Activated naive CD8-positive, alpha-beta T cell treated with anti-CD3 and anti-CD28 coated beads, Interleukin-2, amount 50 U/mL, for 24 hours (primary cell): ENCODE data around the gene RAB26.
A peak's percentile ranks its signal among the peaks of the same experiment; 100 is the strongest.
"Not testable (repeated sequence)": the region's sequence is repeated elsewhere in the genome, so short reads cannot be mapped to it uniquely, and the experiment has no call there.

Source experiments
- ATAC-seq: fragments of 150-1000 bp; cut with Tn5 transposase; one replicate; pipeline ENCODE4 v1.10.0; 2021
- DNase-seq: peaks from one replicate; pipeline ENCODE4 v3.0.0; 2021
- H3K27ac Mint-ChIP-seq: one replicate; pipeline ENCODE4 v1.8.0; 2021; ENCODE audit warnings: mild to moderate bottlenecking, mixed read lengths
- H3K27me3 Mint-ChIP-seq: one replicate; pipeline ENCODE4 v1.8.0; 2021; ENCODE audit warnings: mixed read lengths
- H3K36me3 Mint-ChIP-seq: one replicate; pipeline ENCODE4 v1.8.0; 2021; ENCODE audit warnings: low read depth, mixed read lengths
- H3K4me1 Mint-ChIP-seq: one replicate; pipeline ENCODE4 v1.8.0; 2021; ENCODE audit warnings: mixed read lengths
- H3K4me3 Mint-ChIP-seq: one replicate; pipeline ENCODE4 v1.8.0; 2021; ENCODE audit warnings: mild to moderate bottlenecking, moderate library complexity, mixed read lengths
- H3K9me3 Mint-ChIP-seq: one replicate; pipeline ENCODE4 v1.8.0; 2021; ENCODE audit warnings: mixed read lengths

Gene RAB26, protein sequence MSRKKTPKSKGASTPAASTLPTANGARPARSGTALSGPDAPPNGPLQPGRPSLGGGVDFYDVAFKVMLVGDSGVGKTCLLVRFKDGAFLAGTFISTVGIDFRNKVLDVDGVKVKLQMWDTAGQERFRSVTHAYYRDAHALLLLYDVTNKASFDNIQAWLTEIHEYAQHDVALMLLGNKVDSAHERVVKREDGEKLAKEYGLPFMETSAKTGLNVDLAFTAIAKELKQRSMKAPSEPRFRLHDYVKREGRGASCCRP

DNA sequence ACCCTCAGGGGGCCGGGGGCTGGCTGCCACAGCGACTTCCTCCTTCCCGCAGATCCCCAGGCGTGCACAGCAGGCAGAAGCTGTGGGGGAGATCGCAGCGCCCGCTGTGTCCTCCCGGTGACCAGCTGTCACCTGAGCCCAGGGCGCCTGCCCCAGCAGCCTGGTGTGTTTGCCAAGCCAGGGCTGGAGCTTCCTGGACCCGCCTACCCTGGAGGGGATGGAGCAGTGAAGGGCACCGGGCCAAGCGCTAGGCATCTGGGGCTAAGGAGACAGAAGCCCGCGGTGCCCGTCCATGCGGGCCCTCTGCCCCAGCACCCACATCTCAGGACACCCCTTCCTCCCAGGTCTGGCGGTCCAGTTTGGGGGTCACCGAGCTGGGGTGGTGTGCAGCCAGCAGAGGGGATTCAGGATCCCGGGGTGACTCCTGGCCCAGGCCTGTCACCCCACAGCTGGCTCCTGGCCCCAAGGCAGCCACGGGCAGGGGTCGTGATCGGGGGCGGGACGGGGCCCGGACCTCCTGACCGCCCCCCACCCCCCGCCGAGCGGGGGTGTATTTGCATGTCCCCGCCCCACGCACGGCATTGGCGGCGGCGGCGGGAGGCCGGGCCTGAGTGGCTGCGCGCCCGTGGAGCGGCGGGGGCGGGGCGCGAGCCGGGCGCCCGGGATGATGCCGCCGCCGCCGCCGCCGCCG is at the start of gene RAB26:
Gene RAB26, plus strand, starts transcription at position 645 of the 691 bp plus-strand sequence. CDS start 159 bp downstream, outside the sequence.
- ATAC-seq (no peak), DNase-seq (peak; percentile 52)
- H3K4me3 Mint-ChIP-seq, result peak within 1 kb of the TSS; percentile 26
- H3K36me3 Mint-ChIP-seq, result peaks cover 22% of the 10 kb centered on the region
- H3K9me3 Mint-ChIP-seq, result no peaks in the 10 kb centered on the region
- H3K4me1 Mint-ChIP-seq, result peaks cover 19% of the 10 kb centered on the region
- H3K27me3 Mint-ChIP-seq, result no peaks in the 10 kb centered on the region
- no peak within 1 kb of the TSS for H3K27ac Mint-ChIP-seq

DNA sequence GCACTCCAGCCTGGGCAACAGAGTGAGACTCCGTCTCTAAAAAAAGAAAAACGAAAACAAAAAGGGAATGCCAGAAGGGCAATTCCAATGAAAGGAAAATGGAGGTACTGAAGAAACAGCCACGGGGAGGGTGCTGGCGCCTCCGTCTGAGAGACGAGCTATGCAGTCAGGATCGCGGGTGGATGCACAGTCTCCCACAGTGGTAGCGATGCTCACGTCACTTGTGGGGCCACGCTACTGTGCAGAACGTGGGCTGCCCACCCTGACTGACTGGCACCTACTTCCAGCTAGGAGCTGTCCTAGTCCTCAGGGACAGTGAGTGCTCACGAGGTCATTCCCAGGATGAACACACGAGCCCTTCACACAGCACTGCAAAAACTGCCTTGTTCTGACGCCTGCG is 46.8 kb upstream of the RAB26 start:
- H3K27me3 Mint-ChIP-seq, H3K36me3 Mint-ChIP-seq, DNase-seq, H3K4me1 Mint-ChIP-seq, H3K4me3 Mint-ChIP-seq, ATAC-seq, H3K9me3 Mint-ChIP-seq, H3K27ac Mint-ChIP-seq: not testable (repeated sequence)

DNA sequence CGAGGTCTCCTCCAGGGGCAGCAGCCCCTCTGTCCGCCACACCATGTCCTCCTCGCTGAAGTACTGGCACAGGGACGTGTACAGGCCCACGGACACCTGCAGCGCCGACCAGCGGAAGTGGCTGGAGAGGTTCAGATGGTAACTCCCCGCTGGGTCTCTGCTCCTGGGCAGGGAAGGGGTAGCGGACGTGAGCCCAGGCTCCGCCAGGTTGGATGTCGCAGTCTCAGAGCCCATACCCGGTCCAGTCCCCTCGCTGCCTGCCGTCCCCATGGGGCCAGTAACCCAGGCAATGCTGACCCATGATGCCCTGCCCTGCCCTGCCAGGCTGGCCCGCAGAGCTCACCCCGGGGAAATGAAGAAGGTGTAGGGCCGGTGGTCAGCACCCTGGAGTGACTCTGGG is 46.0 kb upstream of the RAB26 start:
- DNase-seq (no peak), ATAC-seq (no peak)
- H3K27ac Mint-ChIP-seq, result no peak overlapping the region
- no peaks in the 10 kb centered on the region for H3K27me3 Mint-ChIP-seq
- H3K4me3 Mint-ChIP-seq, result no peak overlapping the region
- H3K9me3 Mint-ChIP-seq, result no peaks in the 10 kb centered on the region
- H3K36me3 Mint-ChIP-seq, result peaks cover 3% of the 10 kb centered on the region
- H3K4me1 Mint-ChIP-seq, result no peaks in the 10 kb centered on the region

DNA sequence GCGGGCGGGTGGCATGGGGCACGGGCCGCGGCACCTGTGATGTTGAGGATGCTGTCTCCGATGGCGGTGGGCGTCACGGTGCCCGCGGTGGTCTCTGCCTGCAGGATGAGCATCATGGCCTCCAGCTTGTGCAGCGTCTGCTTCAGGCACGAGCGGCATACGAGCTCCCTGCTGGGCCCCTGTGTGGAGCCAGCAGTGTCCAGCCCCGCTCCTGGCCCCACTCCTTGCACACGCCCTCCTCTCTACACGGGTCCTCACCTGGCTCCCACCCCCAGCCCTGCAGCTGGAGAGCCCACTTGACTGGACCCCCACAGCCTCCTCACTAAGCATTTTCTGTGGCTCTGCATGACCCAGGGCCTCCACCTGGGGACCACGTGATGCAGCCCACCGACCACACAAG is 44.0 kb upstream of the RAB26 start:
- not testable (repeated sequence) for H3K4me1 Mint-ChIP-seq, H3K4me3 Mint-ChIP-seq, ATAC-seq, DNase-seq, H3K27ac Mint-ChIP-seq, H3K27me3 Mint-ChIP-seq, H3K36me3 Mint-ChIP-seq, H3K9me3 Mint-ChIP-seq

DNA sequence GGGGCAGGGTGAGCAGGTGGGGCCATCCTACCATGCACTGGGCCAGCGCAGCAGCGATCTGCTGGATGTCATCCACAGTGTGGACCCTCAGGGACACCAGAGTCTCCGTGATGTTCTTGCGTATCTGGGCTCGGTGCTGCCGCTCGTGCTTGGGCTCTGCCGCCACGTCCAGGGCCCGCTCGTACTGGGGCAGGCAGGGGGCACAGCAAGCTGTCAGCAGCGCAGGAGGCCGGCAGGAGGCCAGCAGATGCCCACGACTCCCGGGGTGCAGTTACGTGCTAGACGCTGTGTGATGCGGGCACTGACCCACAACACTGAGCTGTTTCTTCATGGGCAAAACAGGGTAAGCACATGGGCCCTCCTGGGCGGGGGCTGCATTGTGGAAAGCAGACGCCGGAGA is 43.1 kb upstream of the RAB26 start:
- ATAC-seq, H3K27me3 Mint-ChIP-seq, H3K9me3 Mint-ChIP-seq, H3K27ac Mint-ChIP-seq, H3K4me3 Mint-ChIP-seq, H3K4me1 Mint-ChIP-seq, DNase-seq, H3K36me3 Mint-ChIP-seq: not testable (repeated sequence)

DNA sequence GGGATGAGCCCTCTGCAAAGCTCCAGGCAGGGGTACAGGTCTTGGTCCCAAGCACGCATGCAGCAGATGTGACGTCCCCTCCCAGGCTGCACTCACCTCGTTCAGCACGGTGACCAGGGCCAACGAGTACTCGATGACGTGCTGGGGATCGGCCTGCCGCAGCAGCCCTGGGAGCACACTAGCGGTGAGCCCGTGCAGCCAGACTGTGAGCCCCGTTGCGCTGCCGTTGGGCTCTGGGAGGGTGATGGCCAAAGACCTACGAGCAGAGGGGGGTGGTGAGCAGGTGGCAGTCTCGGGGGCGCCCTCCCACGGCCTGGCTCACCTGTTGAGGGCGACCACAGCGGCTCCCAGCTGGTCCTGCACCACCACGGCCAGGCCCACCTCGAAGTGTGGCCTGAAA is 42.7 kb upstream of the RAB26 start:
- not testable (repeated sequence) for H3K27me3 Mint-ChIP-seq, H3K36me3 Mint-ChIP-seq, DNase-seq, H3K27ac Mint-ChIP-seq, H3K4me3 Mint-ChIP-seq, ATAC-seq, H3K4me1 Mint-ChIP-seq, H3K9me3 Mint-ChIP-seq

DNA sequence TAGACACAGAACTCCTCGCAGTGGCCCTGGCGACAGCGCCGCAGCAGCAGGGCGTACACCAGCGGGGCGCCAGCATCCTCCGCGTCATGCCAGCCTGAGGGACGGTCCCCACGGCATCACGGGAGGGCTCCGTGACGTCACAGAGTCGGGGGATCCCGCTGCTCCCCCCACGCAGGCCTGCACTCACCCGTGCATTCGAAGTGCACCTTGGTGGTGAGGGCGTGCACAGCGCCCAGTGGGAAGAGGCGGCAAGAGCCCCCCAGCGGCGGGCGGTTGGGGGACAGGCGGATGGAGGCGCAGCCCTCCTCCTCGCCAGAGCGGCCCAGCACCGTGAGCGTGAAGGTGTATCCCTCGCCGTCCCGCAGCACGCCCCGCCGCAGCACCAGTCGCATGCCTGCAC is 42.2 kb upstream of the RAB26 start:
- not testable (repeated sequence) for H3K4me1 Mint-ChIP-seq, H3K27me3 Mint-ChIP-seq, H3K36me3 Mint-ChIP-seq, ATAC-seq, DNase-seq, H3K9me3 Mint-ChIP-seq, H3K27ac Mint-ChIP-seq, H3K4me3 Mint-ChIP-seq

DNA sequence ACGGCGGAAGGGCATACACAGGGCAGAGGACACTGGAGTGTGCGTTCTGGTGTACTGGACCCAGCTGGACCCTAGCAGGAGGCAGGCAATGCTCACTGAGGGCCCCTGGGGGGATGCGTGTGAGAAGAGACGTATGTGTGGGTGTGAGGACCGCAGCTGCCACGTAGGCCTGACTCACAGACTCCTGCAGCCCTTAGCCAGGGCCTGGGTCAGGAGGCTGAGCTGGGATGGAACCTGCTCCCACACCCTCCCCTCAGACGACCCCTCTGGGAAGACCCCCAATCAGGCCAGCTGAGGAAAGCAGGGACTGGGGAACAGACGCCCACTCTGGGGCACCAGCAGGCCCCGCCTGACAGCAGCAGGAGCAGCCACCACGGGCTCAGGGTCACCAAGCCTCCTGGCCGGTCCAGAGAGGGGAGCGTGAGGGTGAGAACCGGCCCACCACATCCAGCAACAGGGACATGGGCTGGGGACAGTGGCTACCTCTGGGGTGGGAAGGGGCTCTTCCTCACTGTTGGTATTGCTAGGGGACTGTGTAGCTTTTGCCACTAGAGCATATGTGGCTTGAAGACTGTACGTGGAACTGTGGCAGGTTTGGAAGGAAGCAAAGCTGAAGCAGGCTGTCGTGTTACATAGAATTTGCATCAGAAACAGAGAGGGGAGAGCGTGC is 41.2 kb upstream of the RAB26 start:
- H3K36me3 Mint-ChIP-seq, H3K27ac Mint-ChIP-seq, ATAC-seq, DNase-seq, H3K4me3 Mint-ChIP-seq, H3K27me3 Mint-ChIP-seq, H3K4me1 Mint-ChIP-seq, H3K9me3 Mint-ChIP-seq: not testable (repeated sequence)

DNA sequence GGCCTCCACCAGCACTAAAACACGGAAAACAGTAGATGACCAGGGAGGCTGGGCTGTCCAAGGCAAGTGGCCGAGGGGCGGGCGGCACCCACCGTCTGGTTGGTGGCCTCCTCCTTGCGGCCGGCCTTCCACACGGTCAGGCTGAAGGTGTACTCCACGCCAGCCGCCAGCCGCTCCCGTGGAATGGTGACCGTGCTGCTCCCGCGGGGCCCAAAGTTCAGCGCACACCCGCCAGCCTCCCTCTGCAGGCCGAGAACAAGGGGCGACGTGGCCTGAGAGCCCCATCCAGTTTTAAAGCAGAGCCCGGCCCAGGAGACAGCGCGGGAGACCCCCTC is 40.7 kb upstream of the RAB26 start:
- not testable (repeated sequence) for H3K4me3 Mint-ChIP-seq, H3K4me1 Mint-ChIP-seq, H3K36me3 Mint-ChIP-seq, H3K9me3 Mint-ChIP-seq, ATAC-seq, H3K27ac Mint-ChIP-seq, DNase-seq, H3K27me3 Mint-ChIP-seq

DNA sequence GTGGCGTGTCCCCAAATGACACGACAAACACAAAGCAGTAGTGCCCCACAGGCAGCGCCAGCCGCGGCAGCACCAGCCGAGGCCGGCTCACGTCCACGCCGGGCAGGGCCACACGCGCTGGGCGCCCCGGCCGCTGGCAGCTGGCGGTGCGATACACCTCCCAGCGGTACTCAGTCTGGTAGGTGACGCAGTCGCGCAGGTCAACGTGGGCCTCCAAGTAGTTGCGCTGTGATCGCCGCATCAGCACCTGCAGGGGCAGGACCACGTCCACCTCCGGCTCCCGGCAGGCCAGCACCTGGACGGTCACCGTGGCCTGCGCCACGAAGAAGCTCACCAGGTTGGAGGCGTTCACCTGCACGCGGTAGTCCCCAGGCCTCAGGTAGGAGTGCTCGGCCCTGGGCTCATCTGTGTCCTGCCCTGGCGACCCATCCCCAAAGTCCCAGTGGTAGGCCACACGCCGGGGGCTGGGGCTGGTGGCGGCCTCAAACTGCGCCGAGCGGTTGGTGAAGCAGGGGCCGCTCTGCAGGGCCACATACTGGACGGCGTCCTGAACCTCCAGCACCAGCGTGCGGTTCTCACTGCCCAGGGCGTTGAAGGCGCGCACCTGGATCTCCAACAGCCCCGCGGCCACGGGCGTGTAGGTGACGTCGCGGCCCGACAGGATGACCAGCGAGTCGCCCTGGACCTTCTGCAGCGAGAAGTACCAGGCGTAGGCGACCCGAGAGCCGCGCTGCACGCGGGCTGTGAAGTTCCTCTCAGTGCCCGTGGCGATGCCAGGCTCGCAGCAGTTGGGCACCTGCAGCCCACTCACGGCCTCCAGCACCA is 39.8 kb upstream of the RAB26 start:
- not testable (repeated sequence) for H3K27ac Mint-ChIP-seq, H3K4me1 Mint-ChIP-seq, H3K4me3 Mint-ChIP-seq, DNase-seq, ATAC-seq, H3K27me3 Mint-ChIP-seq, H3K36me3 Mint-ChIP-seq, H3K9me3 Mint-ChIP-seq

DNA sequence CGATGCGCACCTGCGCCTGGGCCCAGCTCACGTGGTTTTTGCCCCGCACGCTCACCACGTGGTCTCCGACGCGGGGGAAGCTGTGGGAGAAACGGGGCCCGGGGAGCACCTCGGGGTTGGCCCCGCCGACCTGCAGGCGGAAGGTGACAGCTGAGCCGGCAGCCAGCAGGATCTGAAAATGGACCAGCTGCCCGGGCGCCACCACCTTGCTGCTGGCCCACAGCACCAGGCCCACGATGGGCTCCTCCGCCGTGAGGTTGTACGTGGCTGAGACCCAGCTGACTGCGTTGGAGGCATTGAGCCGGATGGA is 39.2 kb upstream of the RAB26 start:
- not testable (repeated sequence) for H3K36me3 Mint-ChIP-seq, ATAC-seq, H3K9me3 Mint-ChIP-seq, H3K4me3 Mint-ChIP-seq, DNase-seq, H3K27ac Mint-ChIP-seq, H3K27me3 Mint-ChIP-seq, H3K4me1 Mint-ChIP-seq

DNA sequence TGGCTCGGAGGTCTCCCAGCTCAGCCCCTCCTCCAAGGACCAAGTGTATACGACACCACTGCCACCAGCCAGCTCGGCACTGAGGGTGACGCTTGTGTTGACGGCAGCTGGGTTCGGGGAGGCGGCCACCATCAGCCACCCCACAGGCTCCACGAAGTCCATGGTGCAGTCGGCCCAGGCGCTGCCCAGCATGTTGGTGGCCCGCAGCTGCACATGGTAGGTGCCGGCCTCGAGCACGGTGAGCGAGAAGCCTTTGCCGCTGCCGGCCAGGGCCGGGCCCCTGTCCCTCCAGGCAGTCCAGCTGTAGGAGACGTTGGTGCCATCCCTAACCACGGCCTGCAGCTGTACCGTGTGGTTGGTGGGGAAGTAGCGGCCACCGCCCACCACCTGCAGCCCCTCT is 38.6 kb upstream of the RAB26 start:
- H3K4me1 Mint-ChIP-seq, H3K27me3 Mint-ChIP-seq, H3K4me3 Mint-ChIP-seq, H3K9me3 Mint-ChIP-seq, DNase-seq, H3K36me3 Mint-ChIP-seq, H3K27ac Mint-ChIP-seq: not testable (repeated sequence)
- peak; percentile 9 for ATAC-seq

DNA sequence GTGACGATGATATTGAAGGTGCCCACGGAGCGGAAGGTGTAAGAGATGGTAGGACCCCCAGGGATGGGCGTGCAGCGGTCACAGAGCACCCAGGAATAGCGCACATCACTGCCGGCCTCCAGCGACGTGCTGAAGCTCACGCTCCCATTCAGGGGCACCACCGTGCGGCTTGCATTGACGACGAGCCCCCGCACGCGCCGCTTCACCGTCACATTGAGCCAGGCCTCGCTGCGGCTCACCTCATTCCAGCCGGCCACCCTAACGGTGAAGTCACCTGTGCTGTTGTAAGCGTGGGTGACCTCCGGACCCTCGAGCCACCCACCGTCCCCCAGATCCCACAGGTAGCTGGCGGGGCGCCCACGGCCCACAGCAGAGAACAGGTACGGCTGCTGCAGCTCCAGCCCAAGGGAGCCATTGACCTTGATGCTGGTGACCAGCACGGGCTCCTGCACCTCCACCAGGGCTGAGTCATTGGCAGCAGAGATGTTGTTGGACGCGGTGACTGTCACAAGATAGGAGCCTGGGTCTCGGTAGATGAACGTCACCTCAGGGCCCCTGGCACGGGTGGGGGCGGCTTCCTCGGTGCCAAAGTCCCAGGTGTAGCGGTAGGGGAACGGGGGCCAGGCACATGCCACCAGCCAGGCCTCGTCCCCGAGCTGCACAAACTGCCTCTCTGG is 38.0 kb upstream of the RAB26 start:
- H3K27me3 Mint-ChIP-seq, H3K9me3 Mint-ChIP-seq, DNase-seq, H3K27ac Mint-ChIP-seq, H3K4me1 Mint-ChIP-seq, H3K36me3 Mint-ChIP-seq, H3K4me3 Mint-ChIP-seq, ATAC-seq: not testable (repeated sequence)

DNA sequence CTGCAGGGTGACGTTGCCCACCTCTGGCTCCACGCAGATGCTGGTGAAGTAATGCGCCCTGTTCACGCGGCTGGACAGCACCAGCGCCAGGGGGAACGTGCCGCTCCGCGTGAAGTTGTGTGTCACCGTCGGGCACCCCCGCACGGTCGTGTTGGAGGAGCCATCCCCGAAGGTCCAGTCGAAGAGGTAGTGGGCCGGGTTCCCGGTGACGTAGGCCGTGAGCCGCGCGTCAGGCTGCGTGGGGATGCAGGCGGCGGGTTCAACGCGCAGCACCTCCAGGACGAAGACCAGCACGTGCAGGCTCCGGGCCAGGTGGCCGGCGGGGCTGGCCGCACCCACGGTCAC is 37.4 kb upstream of the RAB26 start:
- not testable (repeated sequence) for H3K4me3 Mint-ChIP-seq, H3K4me1 Mint-ChIP-seq

More for the DNA sequence above, 37.4 kb upstream of the RAB26 start:
- not testable (repeated sequence) for H3K27ac Mint-ChIP-seq, ATAC-seq, H3K27me3 Mint-ChIP-seq, H3K36me3 Mint-ChIP-seq, DNase-seq, H3K9me3 Mint-ChIP-seq
